Activated CD4-positive, alpha-beta memory T cell treated with anti-CD3 and anti-CD28 coated beads, Interleukin-2, amount 10 ng/mL, durations not matched to agents 7 days and 5 days (primary cell): ENCODE measurements around the gene SLC9B1. TPM values are rescaled to one million over a fixed set of nuclear protein-coding genes. Genes with fewer than 3 reads are reported as not detected.

Experiments used
- total RNA-seq, 2 experiments: library from RNA; stranded (reverse); gene quantifications; one replicate each; pipeline ENCODE4 v1.2.3, GENCODE V29; 2021

Gene SLC9B1
- total RNA-seq, 2 experiments from 2014 or later = 1.9 to 2.3 TPM

Other genes starting within 250 kb of the SLC9B1 start
- gene UBE2D3, start 192.2 kb downstream of the SLC9B1 start, total RNA-seq = 100 to 1,000 TPM; 378 to 380 TPM
- gene CISD2, start 150.7 kb downstream of the SLC9B1 start, total RNA-seq = 10 to 100 TPM; 37.9 to 39.8 TPM
- gene SLC9B2, start 57.1 kb upstream of the SLC9B1 start, total RNA-seq = 10 to 100 TPM; 18.3 to 20.7 TPM
- gene BDH2, start 80.1 kb upstream of the SLC9B1 start, total RNA-seq = 10 to 100 TPM; 22.5 to 23.6 TPM
- 10 to 100 TPM; 52.4 to 52.9 TPM for gene CENPE, start 178.6 kb upstream of the SLC9B1 start, total RNA-seq